GM12891 (cell line): ENCODE measurements around the gene PELI2.

ENCODE experiments used
- POLR2AphosphoS5 ChIP-seq: IDR thresholded peaks from 2 replicates; pipeline ENCODE4 v1.6.1; 2011; ENCODE audit warnings: low read depth, low read length, control low read depth
- TAF1 ChIP-seq: IDR thresholded peaks from 2 replicates; pipeline ENCODE4 v1.6.1; 2011; ENCODE audit warnings: low read depth, low read length, control low read depth

GRCh38 chr14:56136571-56137452 is 18.6 kb downstream of the PELI2 start:
- no peak for TF ChIP-seq TAF1
- no peak for TF ChIP-seq POLR2AphosphoS5
